ENCODE results near the gene FRMPD1.
"Not testable (repeated sequence)": the region's sequence is repeated elsewhere in the genome, so short reads cannot be mapped to it uniquely, and the experiment has no call there.

The FRMPD1 gene

GRCh38 chr9:37650873-37651768 is at the start of gene FRMPD1:
FRMPD1 (plus strand) TSS chr9:37650954; CDS start chr9:37692642, 41,688 bp downstream.
- DNase-seq (ENCODE audit: low read depth) = peak; percentile 62

- DNase-seq (ENCODE audit: low read depth) = not testable (repeated sequence)
Measured at GRCh38 chr9:37602061-37602460, 48.7 kb upstream of the FRMPD1 start.

- DNase-seq (ENCODE audit: low read depth) = no peak
Measured at GRCh38 chr9:37602817-37603216, 47.9 kb upstream of the FRMPD1 start.

- no peak for DNase-seq (ENCODE audit: low read depth)
Measured at GRCh38 chr9:37604296-37604695, 46.5 kb upstream of the FRMPD1 start.

- DNase-seq (ENCODE audit: low read depth) = no peak
Measured at GRCh38 chr9:37608250-37608649, 42.5 kb upstream of the FRMPD1 start.

GRCh38 chr9:37609735-37610397 is 40.9 kb upstream of the FRMPD1 start:
- DNase-seq (ENCODE audit: low read depth) = no peak

- no peak for DNase-seq (ENCODE audit: low read depth)
Measured at GRCh38 chr9:37611014-37611413, 39.7 kb upstream of the FRMPD1 start.

- no peak for DNase-seq (ENCODE audit: low read depth)
Measured at GRCh38 chr9:37611961-37612360, 38.8 kb upstream of the FRMPD1 start.

GRCh38 chr9:37617161-37617560 is 33.6 kb upstream of the FRMPD1 start:
- DNase-seq (ENCODE audit: low read depth) = no peak

GRCh38 chr9:37617832-37618231 is 32.9 kb upstream of the FRMPD1 start:
- no peak for DNase-seq (ENCODE audit: low read depth)

- DNase-seq (ENCODE audit: low read depth) = no peak
Measured at GRCh38 chr9:37618817-37619216, 31.9 kb upstream of the FRMPD1 start.

- DNase-seq (ENCODE audit: low read depth) = no peak
Measured at GRCh38 chr9:37619806-37620205, 30.9 kb upstream of the FRMPD1 start.

GRCh38 chr9:37620396-37620795 is 30.4 kb upstream of the FRMPD1 start:
- DNase-seq (ENCODE audit: low read depth) = no peak

GRCh38 chr9:37621273-37622121 is 29.3 kb upstream of the FRMPD1 start:
- no peak for DNase-seq (ENCODE audit: low read depth)

- DNase-seq (ENCODE audit: low read depth) = no peak
Measured at GRCh38 chr9:37622462-37622861, 28.3 kb upstream of the FRMPD1 start.

- DNase-seq (ENCODE audit: low read depth) = no peak
Measured at GRCh38 chr9:37623267-37623666, 27.5 kb upstream of the FRMPD1 start.

- DNase-seq (ENCODE audit: low read depth) = no peak
Measured at GRCh38 chr9:37624073-37624472, 26.7 kb upstream of the FRMPD1 start.

- DNase-seq (ENCODE audit: low read depth) = no peak
Measured at GRCh38 chr9:37625036-37625757, 25.6 kb upstream of the FRMPD1 start.

GRCh38 chr9:37625758-37626147 is 25.0 kb upstream of the FRMPD1 start:
- no peak for DNase-seq (ENCODE audit: low read depth)

GRCh38 chr9:37626708-37627292 is 24.0 kb upstream of the FRMPD1 start:
- DNase-seq (ENCODE audit: low read depth) = no peak

GRCh38 chr9:37632479-37632878 is 18.3 kb upstream of the FRMPD1 start:
- DNase-seq (ENCODE audit: low read depth) = no peak
